ENCODE results near the gene DCN.

GRCh38 chr12:91222746-91223145 is 40.1 kb upstream of the DCN start:
- no peak for TF ChIP-seq CTCF (IDR thresholded peaks at IDR 0.05)
- no peak for TF ChIP-seq POLR2A (IDR thresholded peaks at IDR 0.05)
- TF ChIP-seq EP300 (IDR thresholded peaks at IDR 0.05): no peak
- TF ChIP-seq POLR2AphosphoS5 (IDR thresholded peaks at IDR 0.05): no peak
